Mucosa of gallbladder (tissue), 1 donor: ENCODE results near the gene TPH2. TPM values are rescaled to one million over a fixed set of nuclear protein-coding genes. Genes with fewer than 3 reads are reported as not detected.

Experiments used
- DNase-seq: peaks from one replicate; pipeline ENCODE4 v3.0.0-alpha.2; 2020; ENCODE audit warnings: low spot score
- total RNA-seq: library from RNA; stranded (reverse); gene quantifications from one replicate; pipeline ENCODE4 v1.2.1, GENCODE V29; 2021
- donor health status: DM: no; HTN: no; CAD: no.

The TPH2 gene
- not detected for total RNA-seq

- DNase-seq: peak; percentile 15
These were observed at the start of gene TPH2 for GRCh38 chr12:71938728-71939385. Gene TPH2, plus strand, starts transcription at chr12:71938845. Its CDS starts 142 bp downstream, at chr12:71938987.

- DNase-seq: no peak
These were observed 48.2 kb upstream of the TPH2 start for GRCh38 chr12:71890475-71890874.

- no peak for DNase-seq
These were observed 46.6 kb upstream of the TPH2 start for GRCh38 chr12:71892059-71892458.

GRCh38 chr12:71896205-71896882 lies 42.3 kb upstream of the TPH2 start:
- DNase-seq: no peak

GRCh38 chr12:71900091-71900490 lies 38.6 kb upstream of the TPH2 start:
- no peak for DNase-seq

- no peak for DNase-seq
These were observed 34.0 kb upstream of the TPH2 start for GRCh38 chr12:71904629-71905028.

- no peak for DNase-seq
These were observed 3.1 kb upstream of the TPH2 start for GRCh38 chr12:71935594-71935993.

- DNase-seq: no peak
These were observed 1.4 kb downstream of the TPH2 start for GRCh38 chr12:71940068-71940467.

- DNase-seq: no peak
These were observed 2.5 kb downstream of the TPH2 start for GRCh38 chr12:71941174-71941573.

- DNase-seq: no peak
These were observed 3.6 kb downstream of the TPH2 start for GRCh38 chr12:71942259-71942658.

GRCh38 chr12:71942703-71943102 lies 4.1 kb downstream of the TPH2 start:
- DNase-seq: no peak

- DNase-seq: no peak
These were observed 6.5 kb downstream of the TPH2 start for GRCh38 chr12:71945121-71945520.

GRCh38 chr12:71945883-71946282 lies 7.2 kb downstream of the TPH2 start:
- no peak for DNase-seq

- DNase-seq: peak; percentile 26
These were observed 9.0 kb downstream of the TPH2 start for GRCh38 chr12:71947645-71948105.

GRCh38 chr12:71948390-71948789 lies 9.7 kb downstream of the TPH2 start:
- DNase-seq: no peak

- DNase-seq: no peak
These were observed 11.0 kb downstream of the TPH2 start for GRCh38 chr12:71949646-71950045.

- DNase-seq: no peak
These were observed 11.8 kb downstream of the TPH2 start for GRCh38 chr12:71950404-71950803.

- DNase-seq: no peak
These were observed 12.2 kb downstream of the TPH2 start for GRCh38 chr12:71950819-71951218.

- DNase-seq: no peak
These were observed 15.6 kb downstream of the TPH2 start for GRCh38 chr12:71954083-71954778.

- no peak for DNase-seq
These were observed 16.2 kb downstream of the TPH2 start for GRCh38 chr12:71954861-71955260.

- DNase-seq: no peak
These were observed 17.3 kb downstream of the TPH2 start for GRCh38 chr12:71955970-71956369.

GRCh38 chr12:71958056-71958455 lies 19.4 kb downstream of the TPH2 start:
- DNase-seq: no peak

GRCh38 chr12:71958457-71958856 lies 19.8 kb downstream of the TPH2 start:
- no peak for DNase-seq
